A673 (cell line): Measurements from ENCODE around the gene MAT2A. TPM values are rescaled to one million over a fixed set of nuclear protein-coding genes. Genes with fewer than 3 reads are reported as not detected.

Experiments used
- BruUV-seq: library from RNA; stranded (reverse); fragments of 400-500 nt; replicated peaks from 2 replicates; lab custom pipeline; 2021; lab: Mats Ljungman, UMichigan
- CTCF ChIA-PET: fragments of 300-600 bp; sonication (Branson Sonifier 250); formaldehyde crosslinking; loops from one replicate; lab custom pipeline; 2022; ENCODE audit warnings: antibody characterized with exemption; lab: Charles Lee
- POLR2A ChIA-PET: fragments of 300-600 bp; sonication (Branson Sonifier 250); formaldehyde crosslinking; loops from one replicate; lab custom pipeline; 2022; ENCODE audit warnings: antibody characterized with exemption; ENCODE audit not compliant: low non-redundant PET; lab: Charles Lee
- DNase-seq: peaks from one replicate; pipeline ENCODE4 v3.0.0-alpha.2; 2015; ENCODE audit warnings: low spot score
- H3K27ac ChIP-seq: fragments of 200-600 bp; sonication (generic); 2 replicates; pipeline ENCODE4 v1.5.1; 2016; ENCODE audit warnings: mixed run types, low read depth, mild to moderate bottlenecking, mixed read lengths, antibody characterized with exemption, low read length; ENCODE audit not compliant: poor library complexity, severe bottlenecking
- H3K27me3 ChIP-seq: fragments of 200-600 bp; sonication (generic); replicated peaks from 2 replicates; pipeline ENCODE4 v1.6.1; 2017; ENCODE audit warnings: mixed run types, low read depth, mild to moderate bottlenecking, mixed read lengths, antibody characterized with exemption, low read length; ENCODE audit not compliant: insufficient read depth, poor library complexity
- H3K36me3 ChIP-seq: fragments of 200-600 bp; sonication (generic); 2 replicates; pipeline ENCODE4 v1.6.1; 2016; ENCODE audit warnings: mixed run types, mild to moderate bottlenecking, mixed read lengths, antibody characterized with exemption, low read length; ENCODE audit not compliant: insufficient read depth, poor library complexity, severe bottlenecking
- H3K4me1 ChIP-seq: fragments of 200-600 bp; sonication (generic); 2 replicates; pipeline ENCODE4 v1.6.1; 2017; ENCODE audit warnings: mixed run types, mild to moderate bottlenecking, mixed read lengths, antibody characterized with exemption, low read length; ENCODE audit not compliant: insufficient read depth, poor library complexity, severe bottlenecking
- H3K4me3 ChIP-seq: fragments of 200-600 bp; sonication (generic); 2 replicates; pipeline ENCODE4 v1.5.1; 2016; ENCODE audit warnings: low read depth, mixed run types, mild to moderate bottlenecking, mixed read lengths, low read length; ENCODE audit not compliant: poor library complexity, severe bottlenecking
- H3K9me3 ChIP-seq: fragments of 200-600 bp; sonication (generic); 2 replicates; pipeline ENCODE4 v1.6.1; 2016; ENCODE audit warnings: mixed run types, low read depth, mild to moderate bottlenecking, mixed read lengths, antibody characterized with exemption, low read length; ENCODE audit not compliant: poor library complexity, severe bottlenecking
- EZH2 ChIP-seq: fragments of 200-600 bp; sonication (generic); IDR thresholded peaks from 2 replicates; pipeline ENCODE4 v1.6.1; 2017; ENCODE audit warnings: borderline replicate concordance, low read depth, mild to moderate bottlenecking, mixed read lengths, antibody characterized with exemption, low read length; ENCODE audit not compliant: poor library complexity, severe bottlenecking
- intact Hi-C: fragments of 100-400 bp; cut with micrococcal nuclease; formaldehyde crosslinking; loops from one replicate; pipeline ENCODE4 v1.10.0; 2022; ENCODE audit not compliant: unreplicated experiment
- total RNA-seq: library from RNA; stranded (reverse); gene quantifications from 2 replicates; pipeline ENCODE4 v1.2.3, GENCODE V29; 2021
- TF ChIP-seq, protein P1 (sequence below): fragments of 300-800, 200-600 bp; sonication (generic); conservative IDR thresholded peaks from 2 replicates; pipeline ENCODE4 v1.5.1; 2017; ENCODE audit warnings: low read depth, mild to moderate bottlenecking, antibody characterized with exemption, low read length, moderate library complexity, mixed read lengths

MAT2A gene
- total RNA-seq, 1 experiment from 2014 or later, result 408 TPM

DNA sequence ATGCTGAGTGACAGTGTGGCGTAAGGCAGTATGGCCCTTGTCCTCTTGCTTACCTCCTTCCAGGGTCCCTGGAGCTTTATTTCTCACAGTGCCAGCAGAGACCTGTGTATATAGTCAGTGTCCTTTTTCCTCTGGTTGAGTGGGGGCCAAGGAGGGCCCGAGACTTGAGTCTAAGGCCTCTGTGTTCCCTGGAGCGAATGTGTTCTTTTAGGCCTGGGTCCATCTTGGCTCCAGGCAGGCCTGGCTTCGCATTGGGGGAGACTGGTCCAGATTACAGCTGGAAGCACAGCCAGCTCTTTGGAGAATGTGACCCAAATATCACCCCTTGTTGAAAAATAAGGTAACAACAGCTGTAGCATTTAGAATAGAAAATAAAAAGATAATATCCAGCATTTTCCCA is 50.2 kb downstream of the MAT2A start:
- no TSS peak for BruUV-seq
- intact Hi-C loops, result no loop called here
- DNase-seq, result no peak
- no peaks in the 10 kb centered on the region for H3K9me3 ChIP-seq
- no peaks in the 10 kb centered on the region for H3K36me3 ChIP-seq
- no peak overlapping the region for H3K4me3 ChIP-seq
- no peaks in the 10 kb centered on the region for H3K27me3 ChIP-seq
- POLR2A ChIA-PET, result no interaction called here
- H3K27ac ChIP-seq, result no peak overlapping the region
- CTCF ChIA-PET, result no interaction called here
- TF ChIP-seq EZH2, result no peak
- TF ChIP-seq, protein P1, sequence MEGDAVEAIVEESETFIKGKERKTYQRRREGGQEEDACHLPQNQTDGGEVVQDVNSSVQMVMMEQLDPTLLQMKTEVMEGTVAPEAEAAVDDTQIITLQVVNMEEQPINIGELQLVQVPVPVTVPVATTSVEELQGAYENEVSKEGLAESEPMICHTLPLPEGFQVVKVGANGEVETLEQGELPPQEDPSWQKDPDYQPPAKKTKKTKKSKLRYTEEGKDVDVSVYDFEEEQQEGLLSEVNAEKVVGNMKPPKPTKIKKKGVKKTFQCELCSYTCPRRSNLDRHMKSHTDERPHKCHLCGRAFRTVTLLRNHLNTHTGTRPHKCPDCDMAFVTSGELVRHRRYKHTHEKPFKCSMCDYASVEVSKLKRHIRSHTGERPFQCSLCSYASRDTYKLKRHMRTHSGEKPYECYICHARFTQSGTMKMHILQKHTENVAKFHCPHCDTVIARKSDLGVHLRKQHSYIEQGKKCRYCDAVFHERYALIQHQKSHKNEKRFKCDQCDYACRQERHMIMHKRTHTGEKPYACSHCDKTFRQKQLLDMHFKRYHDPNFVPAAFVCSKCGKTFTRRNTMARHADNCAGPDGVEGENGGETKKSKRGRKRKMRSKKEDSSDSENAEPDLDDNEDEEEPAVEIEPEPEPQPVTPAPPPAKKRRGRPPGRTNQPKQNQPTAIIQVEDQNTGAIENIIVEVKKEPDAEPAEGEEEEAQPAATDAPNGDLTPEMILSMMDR, result no peak
- peaks cover 24% of the 10 kb centered on the region for H3K4me1 ChIP-seq

DNA sequence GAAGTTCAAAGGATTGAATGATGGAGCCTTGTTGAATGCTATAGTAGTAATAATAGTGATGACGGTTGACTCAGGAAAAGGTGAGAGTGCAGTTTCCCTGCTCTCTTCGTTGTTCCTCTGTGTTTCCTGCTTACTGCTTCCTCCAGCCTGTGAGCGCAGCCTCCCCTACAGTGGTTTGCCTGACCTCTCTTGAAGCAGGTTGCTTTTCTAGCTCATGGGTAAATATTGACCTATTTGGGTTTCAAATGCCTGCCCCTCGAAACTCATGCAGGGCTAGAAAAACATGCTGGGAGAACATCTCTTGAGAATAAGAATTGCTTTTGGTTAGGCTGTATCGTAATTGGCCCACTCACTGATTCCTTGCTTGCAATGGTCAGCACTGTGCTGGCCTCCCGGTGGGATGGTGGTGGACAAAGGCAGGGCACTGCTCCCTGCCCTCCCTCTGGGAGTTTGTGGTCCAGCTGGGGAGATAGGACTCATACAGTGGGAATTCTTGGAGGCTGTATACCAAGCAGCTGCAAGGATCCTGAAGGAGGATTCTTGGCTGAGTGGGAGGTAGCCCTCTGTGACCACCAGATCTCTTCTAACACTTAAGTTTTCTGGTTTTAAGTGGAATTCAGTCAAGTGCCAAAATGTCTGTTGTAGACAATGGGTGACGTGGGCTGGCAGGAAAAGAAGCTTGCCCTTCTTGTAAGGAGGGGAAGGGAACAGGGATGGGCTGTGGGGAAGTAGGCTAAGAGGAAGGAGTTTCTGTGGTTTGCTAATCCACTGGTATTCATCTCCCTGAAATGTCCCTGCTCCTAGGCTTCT is 51.2 kb downstream of the MAT2A start:
- DNase-seq, result peak; percentile 58
- no TSS peak for BruUV-seq
- Histone ChIP-seq H3K4me3 (no peak overlapping the region), H3K27me3 (no peaks in the 10 kb centered on the region), H3K36me3 (no peaks in the 10 kb centered on the region), H3K27ac (peak overlapping the region; percentile 56), H3K9me3 (no peaks in the 10 kb centered on the region), H3K4me1 (peaks cover 17% of the 10 kb centered on the region)
- ChIA-PET POLR2A (no interaction called here), CTCF (no interaction called here)
- intact Hi-C loops, result no loop called here
- no peak for TF ChIP-seq EZH2
- TF ChIP-seq, protein P1, result no peak

DNA sequence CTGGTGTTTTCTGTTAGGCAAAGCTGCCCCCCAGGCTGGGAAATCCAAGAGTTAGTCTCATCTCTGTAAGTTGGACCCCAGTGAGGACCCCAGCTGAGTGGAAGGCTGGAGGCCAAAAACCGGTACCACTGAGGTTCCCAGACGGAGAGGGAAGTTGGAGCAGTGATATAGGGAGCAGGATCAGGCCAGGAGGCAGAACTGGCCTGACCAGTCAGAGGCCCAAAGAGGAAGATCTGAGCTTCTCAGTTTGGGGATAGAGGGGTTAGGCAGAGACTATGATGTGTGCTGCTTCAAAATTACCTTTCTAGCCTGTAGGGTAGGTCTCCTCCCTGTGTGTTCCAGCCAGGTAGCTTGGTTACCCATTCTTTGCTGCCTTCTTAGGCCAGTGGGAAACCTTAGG is 52.0 kb downstream of the MAT2A start:
- ChIA-PET POLR2A (no interaction called here), CTCF (no interaction called here)
- Histone ChIP-seq H3K9me3 (no peaks in the 10 kb centered on the region), H3K27ac (peak overlapping the region; percentile 56), H3K4me1 (peaks cover 16% of the 10 kb centered on the region), H3K27me3 (no peaks in the 10 kb centered on the region), H3K36me3 (no peaks in the 10 kb centered on the region), H3K4me3 (no peak overlapping the region)
- BruUV-seq, result no TSS peak
- no peak for DNase-seq
- TF ChIP-seq, protein P1, result no peak
- no peak for TF ChIP-seq EZH2
- intact Hi-C loops, result no loop called here
